ENCODE results near the gene SLC7A6OS.

SLC7A6OS gene

DNA sequence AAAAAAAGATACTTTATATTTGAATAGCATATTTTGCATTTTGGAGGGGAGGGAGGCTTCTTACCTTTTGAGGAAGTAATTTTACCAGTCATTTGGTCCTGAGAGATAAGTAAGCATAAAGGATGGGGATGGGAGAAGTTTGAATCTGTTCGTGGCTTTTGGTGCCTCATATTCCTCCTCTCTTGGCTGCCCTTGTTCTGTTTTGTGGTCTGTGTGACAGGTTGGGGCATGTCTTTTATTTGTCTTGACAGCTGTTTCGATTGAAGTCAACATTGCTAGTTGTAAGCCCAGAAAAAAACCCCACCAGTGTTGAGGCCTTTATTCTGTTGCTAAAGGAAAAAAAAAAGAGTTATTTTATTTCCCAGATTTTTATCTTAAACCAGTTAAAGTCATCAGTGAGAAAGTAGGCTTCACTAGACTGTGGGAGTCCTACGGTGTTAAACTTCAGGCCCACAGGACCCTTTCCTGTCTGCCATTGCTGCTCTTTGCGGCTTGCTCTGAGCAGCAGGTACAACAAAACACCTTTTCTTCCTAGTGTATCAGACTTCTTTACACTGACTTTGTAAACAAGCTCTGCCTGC lies 35.0 kb downstream of the SLC7A6OS start:
- peak in 1 of 2 experiments; percentile 31 for DNase-seq

DNA sequence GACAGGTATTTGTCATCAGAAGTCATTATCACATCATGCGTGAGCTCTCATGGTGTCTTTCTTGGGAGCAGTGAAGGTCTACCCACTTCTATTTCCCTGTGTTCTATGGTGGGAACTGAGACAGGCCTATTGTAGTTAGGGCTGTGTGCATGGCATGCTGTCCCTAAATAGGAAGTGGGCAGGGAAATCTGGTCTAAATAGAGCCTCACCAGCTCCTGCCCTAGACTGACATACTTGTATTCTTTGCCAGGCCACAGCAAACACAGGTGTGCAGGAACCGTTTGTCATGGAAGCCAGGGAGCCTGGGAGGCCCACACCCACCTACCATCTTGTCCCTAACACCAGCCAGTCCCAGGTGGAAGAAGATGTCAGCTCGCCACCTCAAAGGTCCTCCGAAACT lies 36.3 kb downstream of the SLC7A6OS start:
- no peak for DNase-seq

GRCh38 chr16:68273896-68274295 lies 36.9 kb downstream of the SLC7A6OS start:
- no peak for DNase-seq

DNA sequence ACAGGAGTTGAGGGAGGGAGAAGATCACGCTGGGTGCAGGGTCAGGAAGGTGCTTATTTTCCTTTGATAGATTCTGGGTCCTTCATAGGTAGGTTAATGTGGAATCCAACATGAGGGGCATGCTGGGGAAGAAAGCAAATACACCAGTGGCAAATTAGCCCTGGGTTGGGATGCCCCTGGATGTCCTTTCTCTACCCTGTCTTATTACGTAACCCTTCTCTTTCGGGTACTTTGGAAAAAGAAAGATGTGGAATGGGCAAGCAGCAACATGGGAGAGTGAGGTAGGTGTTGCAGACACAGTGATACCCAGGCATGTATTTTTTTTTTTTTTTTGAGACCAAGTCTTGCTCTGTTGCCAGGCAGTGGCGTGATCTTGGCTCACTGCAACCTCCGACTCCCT lies 37.3 kb downstream of the SLC7A6OS start:
- DNase-seq, result no peak

DNA sequence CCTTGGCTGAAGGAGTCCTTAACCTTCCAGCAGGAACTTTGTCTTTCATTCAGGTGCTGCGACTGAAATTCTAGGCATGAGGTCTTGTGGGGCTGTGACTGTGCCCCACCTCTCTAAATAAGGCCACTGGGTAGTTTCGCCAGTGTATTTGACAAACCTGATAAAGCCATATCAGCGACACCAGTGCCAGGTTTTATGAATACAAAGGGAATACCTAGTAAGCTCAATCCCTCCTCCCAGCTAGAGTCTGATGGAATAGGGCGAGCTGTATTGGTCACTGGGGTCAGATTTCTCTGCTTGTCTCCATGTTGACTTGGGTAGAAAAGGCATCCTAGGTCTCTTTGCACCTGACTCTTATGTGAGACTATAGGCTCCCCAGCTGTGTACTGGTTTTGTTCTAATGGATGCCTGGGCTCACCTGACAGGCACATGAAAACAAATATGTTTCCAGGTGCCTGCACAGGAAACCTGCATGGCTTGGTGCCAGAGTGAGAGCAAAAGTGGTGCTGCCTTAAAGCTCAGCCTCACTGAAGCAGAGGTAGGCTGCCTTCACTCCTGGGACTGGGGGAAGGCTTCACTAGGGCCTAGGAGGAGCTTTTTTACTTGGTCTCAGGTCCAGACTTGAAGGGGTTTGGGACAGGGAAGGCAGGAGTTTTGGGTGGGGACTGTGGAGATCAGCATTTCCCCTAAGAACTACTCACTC lies 38.1 kb downstream of the SLC7A6OS start:
- no peak for DNase-seq

DNA sequence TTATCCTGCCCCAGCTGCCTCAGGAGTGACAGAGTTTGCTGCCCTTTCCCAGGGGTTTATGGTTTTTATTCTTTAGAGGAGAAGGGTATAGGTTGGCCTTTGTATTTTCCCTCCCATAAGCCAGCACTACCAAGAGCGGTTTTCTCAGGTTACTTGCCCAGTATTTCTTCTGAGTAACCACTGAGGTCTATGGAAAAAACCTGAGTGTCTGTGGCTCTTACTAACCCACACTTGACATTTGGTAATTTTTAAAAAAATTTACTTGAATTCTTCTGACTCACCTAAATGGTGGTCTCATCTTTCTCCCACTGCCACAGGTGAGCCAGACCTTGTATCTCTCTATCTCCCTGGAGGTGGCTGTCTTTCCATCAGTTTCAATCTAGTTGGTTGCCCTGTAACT lies 40.4 kb downstream of the SLC7A6OS start:
- no peak for DNase-seq

GRCh38 chr16:68269793-68270192 lies 41.0 kb downstream of the SLC7A6OS start:
- no peak for DNase-seq

- peak; percentile 87 to 89 for DNase-seq
These were observed 42.9 kb downstream of the SLC7A6OS start for GRCh38 chr16:68267612-68268405.

- DNase-seq, result peak in 1 of 2 experiments; percentile 36
These were observed 45.4 kb downstream of the SLC7A6OS start for GRCh38 chr16:68265078-68265920.

DNA sequence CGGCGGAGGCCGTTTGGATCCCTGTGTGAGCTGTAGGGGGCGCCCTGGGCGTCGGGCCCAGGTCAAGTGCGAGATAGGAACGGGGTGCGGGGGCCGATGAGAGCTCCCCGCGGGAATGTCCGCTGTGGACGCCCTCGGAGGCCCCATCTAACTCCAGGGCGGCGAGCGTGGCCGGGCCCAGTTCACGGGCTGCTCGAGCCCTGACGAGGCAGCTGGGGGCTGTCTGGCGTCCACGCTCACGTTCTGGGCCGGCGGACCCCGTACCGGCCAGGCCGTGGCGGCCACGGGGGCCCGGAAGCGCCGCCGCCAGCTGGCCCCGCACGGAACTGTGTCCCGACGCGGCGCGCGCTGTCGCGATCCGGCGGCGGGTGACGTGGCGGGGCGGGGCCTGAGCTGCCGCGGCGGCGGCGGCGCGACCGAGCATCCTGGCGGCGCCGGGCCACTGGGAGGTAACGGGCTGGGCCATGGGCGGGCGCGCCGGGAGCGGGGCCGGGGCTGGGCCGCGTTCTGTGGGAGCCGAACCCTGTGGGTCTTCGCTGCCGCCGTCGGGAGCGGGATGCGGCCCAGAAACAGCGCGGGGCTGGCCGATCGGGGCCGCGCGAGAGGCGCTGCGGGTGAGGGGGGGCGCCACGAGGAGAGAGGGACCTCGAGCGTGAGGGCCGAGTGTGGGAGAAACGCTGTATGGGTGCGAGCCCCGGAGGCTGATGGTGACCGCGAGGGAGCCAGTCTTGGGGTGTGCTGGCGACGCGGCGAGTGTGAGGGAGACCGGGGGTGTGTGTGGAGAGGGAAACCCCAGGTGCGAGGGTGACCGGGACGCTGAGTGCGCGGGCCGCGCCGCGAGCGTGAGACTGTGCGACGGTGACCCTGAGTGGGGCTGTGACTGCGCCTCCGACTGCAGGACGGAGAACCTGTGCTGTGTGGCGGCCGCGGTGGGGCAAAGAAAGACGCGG lies 46.3 kb downstream of the SLC7A6OS start, which contains the start of gene SLC7A6:
TSS of gene SLC7A6 (plus strand) at position 399 of the 950 bp plus-strand sequence. CDS start 10,201 bp downstream, outside the sequence.
- DNase-seq, result peak; percentile 47 to 69

- DNase-seq, result no peak
These were observed 47.1 kb downstream of the SLC7A6OS start for GRCh38 chr16:68263559-68264127.

DNA sequence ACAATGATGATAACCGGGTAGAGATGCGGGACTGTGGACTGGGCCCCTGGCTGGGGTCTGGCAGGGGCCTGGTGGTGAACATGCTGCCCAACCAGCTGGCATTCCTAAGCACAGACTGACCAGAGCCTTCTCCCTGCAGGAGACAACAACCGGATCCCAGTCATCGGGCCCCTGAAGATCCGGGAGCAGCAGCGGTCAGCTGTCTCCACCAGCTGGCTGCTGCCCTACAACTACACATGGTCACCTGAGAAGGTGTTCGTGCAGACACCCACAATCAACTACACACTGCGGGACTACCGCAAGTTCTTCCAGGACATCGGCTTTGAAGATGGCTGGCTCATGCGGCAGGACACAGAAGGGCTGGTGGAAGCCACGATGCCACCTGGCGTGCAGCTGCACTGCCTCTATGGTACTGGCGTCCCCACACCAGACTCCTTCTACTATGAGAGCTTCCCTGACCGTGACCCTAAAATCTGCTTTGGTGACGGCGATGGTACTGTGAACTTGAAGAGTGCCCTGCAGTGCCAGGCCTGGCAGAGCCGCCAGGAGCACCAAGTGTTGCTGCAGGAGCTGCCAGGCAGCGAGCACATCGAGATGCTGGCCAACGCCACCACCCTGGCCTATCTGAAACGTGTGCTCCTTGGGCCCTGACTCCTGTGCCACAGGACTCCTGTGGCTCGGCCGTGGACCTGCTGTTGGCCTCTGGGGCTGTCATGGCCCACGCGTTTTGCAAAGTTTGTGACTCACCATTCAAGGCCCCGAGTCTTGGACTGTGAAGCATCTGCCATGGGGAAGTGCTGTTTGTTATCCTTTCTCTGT lies 51.5 kb downstream of the SLC7A6OS start:
- no peak for DNase-seq

- no peak for DNase-seq
These were observed 52.6 kb downstream of the SLC7A6OS start for GRCh38 chr16:68257906-68258800.

DNA sequence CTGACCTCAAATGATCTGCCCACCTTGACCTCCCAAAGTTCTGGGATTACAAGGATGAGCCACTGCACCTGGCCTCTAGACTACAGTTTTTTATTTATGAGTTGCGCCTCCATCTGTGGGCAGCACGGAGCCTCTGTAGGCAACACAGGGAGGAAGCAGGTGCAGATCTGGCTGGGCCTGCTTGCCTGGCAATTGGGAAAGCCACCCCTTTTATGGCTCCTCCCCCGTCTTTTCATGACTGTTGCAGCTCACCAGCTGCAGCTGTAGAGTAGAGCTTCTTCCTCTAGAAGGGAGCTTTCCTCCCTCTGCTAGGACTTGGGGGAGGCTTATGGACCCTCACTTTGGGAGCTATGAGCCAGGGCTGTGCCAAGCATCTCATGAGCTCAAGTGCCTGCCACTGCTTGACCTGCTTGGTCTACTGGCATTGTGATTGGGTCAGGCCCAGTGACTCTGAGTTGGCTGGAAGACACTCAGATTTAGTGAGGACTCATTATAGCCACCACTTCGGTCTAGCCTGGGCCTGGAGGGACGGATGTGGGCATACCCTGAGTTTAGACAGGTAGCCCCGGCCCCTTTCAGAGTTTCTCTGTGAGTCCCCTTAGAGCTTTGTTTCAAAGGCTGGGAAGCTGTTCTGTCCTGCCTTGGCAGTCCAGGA lies 53.4 kb downstream of the SLC7A6OS start:
- DNase-seq, result no peak

DNA sequence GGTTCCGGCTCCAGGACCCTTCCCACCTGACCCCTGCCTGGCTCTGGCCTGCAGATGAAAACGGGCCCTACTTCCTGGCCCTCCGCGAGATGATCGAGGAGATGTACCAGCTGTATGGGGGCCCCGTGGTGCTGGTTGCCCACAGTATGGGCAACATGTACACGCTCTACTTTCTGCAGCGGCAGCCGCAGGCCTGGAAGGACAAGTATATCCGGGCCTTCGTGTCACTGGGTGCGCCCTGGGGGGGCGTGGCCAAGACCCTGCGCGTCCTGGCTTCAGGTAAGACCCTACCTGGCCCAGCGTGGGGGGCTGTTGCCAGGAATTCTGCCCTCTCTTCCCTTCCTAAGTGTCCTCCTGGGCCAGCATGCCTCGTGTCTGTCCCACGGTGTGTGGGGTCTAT lies 55.0 kb downstream of the SLC7A6OS start:
- DNase-seq, result no peak

DNA sequence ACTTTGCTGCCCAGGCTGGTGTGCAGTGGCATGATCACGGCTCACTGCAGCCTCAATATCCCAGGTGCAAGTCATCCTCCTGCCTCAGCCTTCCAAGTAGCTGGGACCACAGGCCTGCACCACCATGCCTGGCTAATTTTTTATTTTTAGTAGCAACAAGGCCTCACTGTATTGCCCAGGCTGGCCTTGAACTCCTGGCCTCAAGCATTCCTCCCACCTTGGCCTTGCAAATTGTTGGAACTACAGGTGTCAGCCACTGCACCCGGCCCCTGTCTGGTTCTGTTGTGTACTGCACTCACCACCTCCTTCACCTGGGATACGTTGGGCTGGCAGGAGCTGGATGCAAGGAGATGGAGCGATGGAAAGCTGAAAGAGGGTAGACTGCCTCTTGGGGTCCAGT lies 57.0 kb downstream of the SLC7A6OS start:
- no peak for DNase-seq

- no peak for DNase-seq
These were observed 58.4 kb downstream of the SLC7A6OS start for GRCh38 chr16:68252383-68252782.

DNA sequence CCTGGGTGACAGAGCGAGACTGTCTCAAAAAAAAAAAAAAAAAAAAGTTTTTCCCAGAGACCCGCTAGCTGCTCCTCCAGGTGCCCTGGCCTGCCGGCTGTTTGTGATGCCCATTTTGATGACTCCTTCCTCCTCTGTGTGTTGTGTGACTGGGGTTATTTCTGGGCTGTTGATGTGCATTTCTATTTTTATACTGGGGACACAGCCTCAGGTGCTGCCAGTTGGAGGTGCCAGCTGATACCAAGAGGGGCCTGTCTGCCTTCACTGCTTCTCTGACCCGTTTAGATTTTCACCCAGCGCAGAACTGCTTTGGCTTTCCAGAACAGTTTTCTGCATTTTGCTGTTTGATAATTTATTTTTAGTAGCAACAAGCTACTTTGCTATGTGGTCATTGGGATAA lies 58.9 kb downstream of the SLC7A6OS start:
- DNase-seq, result no peak

DNA sequence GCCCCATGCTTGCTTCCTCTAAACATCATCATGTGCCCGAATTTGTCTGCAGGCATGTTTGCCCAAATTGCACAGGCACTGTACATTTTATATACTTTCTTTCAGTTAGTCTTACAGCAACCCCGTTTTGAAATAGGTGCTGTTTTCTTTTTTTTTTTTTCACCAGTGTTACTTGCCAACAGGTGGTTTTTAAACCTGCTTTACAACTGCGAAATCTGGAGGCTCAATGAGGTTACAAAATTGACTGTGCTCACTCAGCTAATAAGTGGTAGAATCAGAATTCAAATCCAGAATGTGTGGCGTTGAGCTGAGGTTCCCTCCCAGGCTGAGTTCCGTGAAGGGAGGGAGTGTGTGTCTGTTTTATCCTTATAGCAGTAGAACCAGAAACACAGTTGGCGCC lies 59.8 kb downstream of the SLC7A6OS start:
- DNase-seq, result no peak
